K562 treated with DMSO at 1 percent for 48 hours (cell line): Measurements from ENCODE around the gene C9orf152. TPM values are rescaled to one million over a fixed set of nuclear protein-coding genes. Genes with fewer than 3 reads are reported as not detected.

ENCODE experiments used
- total RNA-seq: library from RNA; unstranded; fragments of 300-600 nt; gene quantifications from 2 replicates; pipeline ENCODE4 v1.2.3, GENCODE V29; 2022; ENCODE audit warnings: low replicate concordance; ENCODE audit errors: extremely low read depth

Gene C9orf152
- total RNA-seq: not detected in 2 replicates

GRCh38 chr9:110208031-110208430 is at the start of gene C9orf152:
TSS of gene C9orf152 (minus strand) at chr9:110208159. CDS start at chr9:110207579, 580 bp downstream.

DNA sequence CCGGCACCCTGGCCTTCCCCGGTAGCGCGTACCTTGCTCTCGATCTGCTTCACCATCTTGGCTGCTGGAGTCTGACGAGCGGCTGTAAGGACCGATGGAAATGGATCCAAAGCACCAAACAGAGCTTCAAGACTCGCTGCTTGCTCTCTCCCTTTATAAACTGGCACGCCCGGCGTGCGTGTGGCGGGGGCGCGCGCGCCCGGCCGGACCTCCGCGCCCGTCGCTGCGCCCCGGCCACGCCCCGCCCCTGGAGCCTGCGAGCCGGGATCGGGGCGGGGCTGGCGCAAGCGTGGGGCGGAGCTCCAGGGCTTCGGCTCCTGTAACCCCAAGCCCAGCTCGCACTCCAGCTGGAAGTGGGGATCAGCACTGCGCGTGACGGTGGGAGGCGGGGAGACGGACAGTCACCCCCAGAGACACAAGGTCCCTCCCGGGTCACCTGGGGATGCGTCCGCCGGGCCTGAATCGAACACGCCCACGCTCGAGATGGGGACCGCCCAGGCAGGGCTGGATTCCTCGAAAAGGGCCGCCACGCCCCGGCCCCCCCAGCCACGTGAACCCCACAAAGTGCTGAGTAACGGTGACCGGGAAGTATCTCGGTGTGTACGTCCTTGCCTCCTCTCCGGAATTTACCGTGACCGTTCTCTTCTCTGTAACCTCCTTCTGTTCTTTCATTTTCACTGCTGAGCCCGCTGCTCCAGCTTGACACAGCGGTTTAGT is 48.6 kb upstream of the C9orf152 start, which contains the start of gene TXN:
Gene TXN, minus strand, starts transcription at position 128 of the 717 bp plus-strand sequence. Its CDS starts 72 bp downstream, at position 56.

Other genes starting within 250 kb of the C9orf152 start
- gene TXN, start 48.3 kb upstream of the C9orf152 start, total RNA-seq: not detected in 2 replicates
- not detected in 2 replicates for gene TXNDC8, start 129.7 kb upstream of the C9orf152 start, total RNA-seq